ENCODE measurements around the gene EHBP1. TPM values are rescaled to one million over a fixed set of nuclear protein-coding genes. Genes with fewer than 3 reads are reported as not detected.

EHBP1 gene
- total RNA-seq, 1 donor, result 119 TPM

DNA sequence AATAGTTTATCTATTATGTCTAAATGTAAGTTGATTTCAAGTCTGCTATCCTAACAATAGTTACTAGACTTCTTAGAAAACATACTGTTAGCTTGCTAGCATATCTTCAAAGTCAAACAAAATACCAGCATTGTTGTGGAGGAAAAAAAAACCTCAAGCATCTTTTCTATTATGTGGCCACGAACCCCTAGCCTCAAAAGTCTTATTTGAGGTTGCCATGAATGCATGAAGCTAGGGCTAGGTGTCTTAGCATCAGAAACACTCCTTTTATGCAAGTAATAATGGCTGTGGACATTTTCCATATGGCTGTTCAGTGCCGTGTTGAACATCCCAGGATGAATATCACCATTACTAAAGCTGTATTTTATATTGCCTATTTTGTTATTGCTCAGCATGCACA is 258.5 kb downstream of the EHBP1 start:
- H3K4me3 ChIP-seq (ENCODE audit: low read depth, low read length), result no peak overlapping the region
- TF ChIP-seq, protein P1, sequence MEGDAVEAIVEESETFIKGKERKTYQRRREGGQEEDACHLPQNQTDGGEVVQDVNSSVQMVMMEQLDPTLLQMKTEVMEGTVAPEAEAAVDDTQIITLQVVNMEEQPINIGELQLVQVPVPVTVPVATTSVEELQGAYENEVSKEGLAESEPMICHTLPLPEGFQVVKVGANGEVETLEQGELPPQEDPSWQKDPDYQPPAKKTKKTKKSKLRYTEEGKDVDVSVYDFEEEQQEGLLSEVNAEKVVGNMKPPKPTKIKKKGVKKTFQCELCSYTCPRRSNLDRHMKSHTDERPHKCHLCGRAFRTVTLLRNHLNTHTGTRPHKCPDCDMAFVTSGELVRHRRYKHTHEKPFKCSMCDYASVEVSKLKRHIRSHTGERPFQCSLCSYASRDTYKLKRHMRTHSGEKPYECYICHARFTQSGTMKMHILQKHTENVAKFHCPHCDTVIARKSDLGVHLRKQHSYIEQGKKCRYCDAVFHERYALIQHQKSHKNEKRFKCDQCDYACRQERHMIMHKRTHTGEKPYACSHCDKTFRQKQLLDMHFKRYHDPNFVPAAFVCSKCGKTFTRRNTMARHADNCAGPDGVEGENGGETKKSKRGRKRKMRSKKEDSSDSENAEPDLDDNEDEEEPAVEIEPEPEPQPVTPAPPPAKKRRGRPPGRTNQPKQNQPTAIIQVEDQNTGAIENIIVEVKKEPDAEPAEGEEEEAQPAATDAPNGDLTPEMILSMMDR (IDR thresholded peaks at IDR 0.05; ENCODE audit: insufficient read depth, low read length), result no peak
- DNase-seq (ENCODE audit: low read depth), result no peak

DNA sequence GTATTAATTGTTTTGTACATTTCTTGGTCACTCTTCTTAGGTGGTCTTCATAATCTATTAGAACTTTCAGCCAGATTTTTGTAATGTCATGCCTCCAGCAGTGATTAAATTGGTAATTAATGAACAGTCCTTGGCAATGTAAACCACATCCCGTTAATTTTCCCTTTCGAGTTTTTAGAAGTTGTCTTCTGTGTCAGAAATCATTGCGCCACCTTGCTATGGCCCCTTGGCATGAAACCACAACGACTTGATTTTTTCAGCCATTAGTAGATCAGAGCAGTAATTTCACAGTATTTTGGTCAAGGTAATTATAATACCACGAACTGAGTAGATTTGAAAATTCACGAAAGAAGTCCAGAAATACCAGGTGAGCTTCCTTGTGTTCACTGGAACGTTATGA is 259.2 kb downstream of the EHBP1 start:
- TF ChIP-seq, protein P1 (IDR thresholded peaks at IDR 0.05; ENCODE audit: insufficient read depth, low read length), result no peak
- DNase-seq (ENCODE audit: low read depth), result no peak
- H3K4me3 ChIP-seq (ENCODE audit: low read depth, low read length), result no peak overlapping the region

DNA sequence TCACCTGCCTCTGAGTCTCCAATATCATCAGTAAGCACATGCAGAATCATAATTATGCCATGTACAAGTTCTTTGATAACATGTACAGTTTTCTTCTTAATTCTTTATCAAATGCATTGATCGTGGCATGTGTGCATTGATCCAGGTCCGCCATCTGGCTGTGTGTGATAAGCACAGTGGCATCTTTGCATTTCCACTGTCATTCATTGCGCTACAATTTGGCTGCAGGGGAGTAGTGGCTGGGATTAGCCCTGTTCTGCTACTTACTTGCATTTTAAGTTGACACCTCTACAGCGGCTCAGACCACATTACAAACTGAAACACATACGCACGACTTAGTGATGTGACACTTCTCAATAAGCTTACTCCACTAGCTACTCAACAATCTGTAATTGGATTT is 261.5 kb downstream of the EHBP1 start:
- DNase-seq (ENCODE audit: low read depth), result no peak

DNA sequence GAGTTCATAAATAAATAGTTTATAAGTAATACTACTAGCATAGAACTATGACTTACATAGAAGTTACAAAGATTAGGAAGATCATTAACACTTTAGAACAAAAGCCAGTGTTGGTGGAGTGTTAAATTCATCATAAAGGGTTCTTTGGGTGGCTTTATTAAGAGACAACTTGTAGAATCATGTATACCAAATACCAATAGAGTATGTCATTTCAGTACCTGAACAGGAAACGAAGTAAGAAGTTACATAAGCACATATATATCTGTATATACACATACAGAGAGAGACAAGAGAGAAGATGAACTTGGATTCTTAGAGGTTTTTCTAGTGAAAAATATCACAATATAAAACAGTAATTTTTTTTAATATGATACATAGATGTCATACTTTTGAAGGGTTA is 262.7 kb downstream of the EHBP1 start:
- no peak for DNase-seq (ENCODE audit: low read depth)
- H3K4me3 ChIP-seq (ENCODE audit: low read depth, low read length), result no peak overlapping the region

More for the DNA sequence above, 261.5 kb downstream of the EHBP1 start:
- TF ChIP-seq, protein P1 (IDR thresholded peaks at IDR 0.05; ENCODE audit: insufficient read depth, low read length), result no peak
- no peak overlapping the region for H3K4me3 ChIP-seq (ENCODE audit: low read depth, low read length)

DNA sequence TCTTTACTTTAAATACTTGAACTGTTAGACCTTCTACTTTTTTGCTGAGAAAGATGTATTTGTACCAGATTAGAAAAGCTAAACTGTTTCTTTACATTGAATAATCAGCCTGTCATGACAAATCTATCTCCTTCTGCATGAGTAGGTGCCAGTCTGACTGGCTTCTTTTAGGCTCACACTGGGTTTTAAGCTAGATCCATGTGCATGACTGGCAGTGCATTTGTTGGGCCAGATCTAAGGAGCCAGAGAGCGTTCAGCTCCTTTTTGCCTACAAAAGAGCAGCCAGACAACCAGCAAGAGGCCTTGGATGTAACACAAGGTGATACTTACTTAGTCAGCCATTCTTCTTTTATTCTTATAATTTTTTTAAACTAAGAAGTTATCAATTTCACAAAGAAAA is 263.2 kb downstream of the EHBP1 start:
- no peak for DNase-seq (ENCODE audit: low read depth)
- H3K4me3 ChIP-seq (ENCODE audit: low read depth, low read length), result no peak overlapping the region
- TF ChIP-seq, protein P1 (IDR thresholded peaks at IDR 0.05; ENCODE audit: insufficient read depth, low read length), result no peak

More for the DNA sequence above, 262.7 kb downstream of the EHBP1 start:
- TF ChIP-seq, protein P1 (IDR thresholded peaks at IDR 0.05; ENCODE audit: insufficient read depth, low read length), result no peak

DNA sequence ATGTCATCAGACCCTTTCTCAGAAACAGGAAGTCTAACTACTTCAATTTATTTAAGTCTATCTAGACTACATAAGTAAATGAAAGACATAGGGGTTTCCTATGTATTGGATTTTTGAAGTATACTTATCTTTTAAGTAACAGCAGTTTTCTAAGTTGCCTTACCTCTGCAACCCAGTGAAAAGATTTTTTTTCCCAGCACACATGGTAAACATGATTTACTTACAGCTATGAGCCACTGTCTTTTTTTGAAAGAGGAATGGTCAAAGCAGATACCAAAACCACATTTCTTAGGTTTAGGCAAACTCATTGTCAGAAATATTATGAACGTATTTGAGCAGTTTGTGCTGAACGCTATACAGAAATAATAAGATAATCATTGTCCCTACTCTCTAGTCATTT is 266.4 kb downstream of the EHBP1 start:
- TF ChIP-seq, protein P1 (IDR thresholded peaks at IDR 0.05; ENCODE audit: insufficient read depth, low read length), result no peak
- no peak overlapping the region for H3K4me3 ChIP-seq (ENCODE audit: low read depth, low read length)

DNA sequence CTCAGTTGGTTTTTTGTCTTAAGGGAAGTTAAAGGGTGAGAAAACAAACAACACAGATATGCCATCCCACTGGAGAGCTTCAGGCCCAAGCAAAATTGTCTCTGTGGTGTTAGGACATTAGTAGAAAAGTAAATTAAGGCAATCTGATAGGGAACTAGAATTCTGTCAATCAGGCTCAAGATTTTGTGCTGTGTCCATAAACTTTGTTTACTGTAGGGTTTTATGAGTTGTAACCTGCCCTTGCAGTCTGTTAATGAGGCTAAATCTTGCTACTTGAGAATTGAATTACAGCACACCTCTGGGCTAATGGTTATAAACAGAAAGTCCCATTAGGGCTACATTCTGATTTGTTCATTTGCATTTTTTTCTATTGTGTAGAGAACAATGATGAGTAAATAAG is 267.1 kb downstream of the EHBP1 start:
- no peak for DNase-seq (ENCODE audit: low read depth)
- TF ChIP-seq, protein P1 (IDR thresholded peaks at IDR 0.05; ENCODE audit: insufficient read depth, low read length), result no peak

More for the DNA sequence above, 266.4 kb downstream of the EHBP1 start:
- DNase-seq (ENCODE audit: low read depth), result no peak

More for the DNA sequence above, 267.1 kb downstream of the EHBP1 start:
- no peak overlapping the region for H3K4me3 ChIP-seq (ENCODE audit: low read depth, low read length)
